GM19240 (cell line): ENCODE data around the gene SMAD7.

Source experiments
- DNase-seq: peaks from one replicate; pipeline ENCODE4 v3.0.0; 2011; ENCODE audit warnings: low spot score; ENCODE audit not compliant: insufficient read length

SMAD7 gene

GRCh38 chr18:48950536-48951447 lies at the start of gene SMAD7:
Gene SMAD7 (minus strand): TSS chr18:48950965. CDS start chr18:48950424, 541 bp downstream.
- DNase-seq = no peak

GRCh38 chr18:48999569-48999968 lies 48.8 kb upstream of the SMAD7 start:
- no peak for DNase-seq

GRCh38 chr18:48997985-48998831 lies 47.4 kb upstream of the SMAD7 start:
- DNase-seq = no peak

- DNase-seq = no peak
These were observed 46.9 kb upstream of the SMAD7 start for GRCh38 chr18:48997681-48997984.

- no peak for DNase-seq
These were observed 46.2 kb upstream of the SMAD7 start for GRCh38 chr18:48996901-48997463.

- no peak for DNase-seq
These were observed 45.3 kb upstream of the SMAD7 start for GRCh38 chr18:48996041-48996440.

- no peak for DNase-seq
These were observed 44.4 kb upstream of the SMAD7 start for GRCh38 chr18:48994926-48995835.

- no peak for DNase-seq
These were observed 43.4 kb upstream of the SMAD7 start for GRCh38 chr18:48994044-48994651.

GRCh38 chr18:48993586-48993985 lies 42.8 kb upstream of the SMAD7 start:
- no peak for DNase-seq

GRCh38 chr18:48992791-48993555 lies 42.2 kb upstream of the SMAD7 start:
- peak; percentile 39 for DNase-seq

GRCh38 chr18:48992133-48992532 lies 41.4 kb upstream of the SMAD7 start:
- DNase-seq = no peak

GRCh38 chr18:48991676-48992075 lies 40.9 kb upstream of the SMAD7 start:
- DNase-seq = no peak

GRCh38 chr18:48991319-48991660 lies 40.5 kb upstream of the SMAD7 start:
- no peak for DNase-seq

- DNase-seq = no peak
These were observed 39.9 kb upstream of the SMAD7 start for GRCh38 chr18:48990481-48991318.

GRCh38 chr18:48989304-48990303 lies 38.8 kb upstream of the SMAD7 start:
- DNase-seq = no peak

- DNase-seq = no peak
These were observed 37.9 kb upstream of the SMAD7 start for GRCh38 chr18:48988508-48989303.

- DNase-seq = no peak
These were observed 37.1 kb upstream of the SMAD7 start for GRCh38 chr18:48987821-48988220.
